NAMALWA (cell line): Measurements from ENCODE around the gene ABCE1.
A peak's percentile ranks its signal among the peaks of the same experiment; 100 is the strongest.
"Not testable (repeated sequence)": the region's sequence is repeated elsewhere in the genome, so short reads cannot be mapped to it uniquely, and the experiment has no call there.

Source experiments
- DNase-seq: peaks from one replicate; pipeline ENCODE4 v3.0.0-alpha.2; 2015; ENCODE audit warnings: low spot score

The ABCE1 gene

GRCh38 chr4:145103496-145103895 lies 5.4 kb downstream of the ABCE1 start:
- no peak for DNase-seq

- DNase-seq = no peak
These were observed 9.0 kb downstream of the ABCE1 start for GRCh38 chr4:145107126-145107525.

- DNase-seq = no peak
These were observed 10.0 kb downstream of the ABCE1 start for GRCh38 chr4:145108128-145108527.

GRCh38 chr4:145125396-145125795 lies 27.3 kb downstream of the ABCE1 start:
- no peak for DNase-seq

GRCh38 chr4:145130130-145130529 lies 32.0 kb downstream of the ABCE1 start:
- DNase-seq = peak; percentile 14

- DNase-seq = peak; percentile 19
These were observed 32.8 kb downstream of the ABCE1 start for GRCh38 chr4:145130788-145131399.

- DNase-seq = no peak
These were observed 33.7 kb downstream of the ABCE1 start for GRCh38 chr4:145131848-145132247.

GRCh38 chr4:145132511-145133098 lies 34.5 kb downstream of the ABCE1 start:
- peak; percentile 44 for DNase-seq

- not testable (repeated sequence) for DNase-seq
These were observed 38.1 kb downstream of the ABCE1 start for GRCh38 chr4:145136219-145136618.

- DNase-seq = no peak
These were observed 50.9 kb downstream of the ABCE1 start for GRCh38 chr4:145148980-145149379.

- no peak for DNase-seq
These were observed 55.2 kb downstream of the ABCE1 start for GRCh38 chr4:145153181-145153903.

- no peak for DNase-seq
These were observed 55.8 kb downstream of the ABCE1 start for GRCh38 chr4:145153904-145154298.

GRCh38 chr4:145154573-145154972 lies 56.5 kb downstream of the ABCE1 start:
- DNase-seq = peak; percentile 65

GRCh38 chr4:145155268-145155870 lies 57.3 kb downstream of the ABCE1 start:
- no peak for DNase-seq

- DNase-seq = no peak
These were observed 58.9 kb downstream of the ABCE1 start for GRCh38 chr4:145156986-145157385.

- no peak for DNase-seq
These were observed 63.4 kb downstream of the ABCE1 start for GRCh38 chr4:145161549-145161948.

- no peak for DNase-seq
These were observed 69.8 kb downstream of the ABCE1 start for GRCh38 chr4:145167887-145168286.

- DNase-seq = no peak
These were observed 70.6 kb downstream of the ABCE1 start for GRCh38 chr4:145168581-145169187.

- DNase-seq = no peak
These were observed 72.1 kb downstream of the ABCE1 start for GRCh38 chr4:145170223-145170622.

- no peak for DNase-seq
These were observed 73.8 kb downstream of the ABCE1 start for GRCh38 chr4:145171911-145172310.

GRCh38 chr4:145176641-145177432 lies 78.7 kb downstream of the ABCE1 start:
- DNase-seq = peak; percentile 23

- DNase-seq = no peak
These were observed 79.4 kb downstream of the ABCE1 start for GRCh38 chr4:145177511-145177905.
